Nucleus accumbens (tissue), 56 donors: Measurements from ENCODE around the gene UBXN1.
"Not testable (repeated sequence)": the region's sequence is repeated elsewhere in the genome, so short reads cannot be mapped to it uniquely, and the experiment has no call there.

Experiments
- DNase-seq, 56 donors: peaks; one replicate each; lab custom pipeline; 2025; lab: John Stamatoyannopoulos, UW

The UBXN1 gene

DNA sequence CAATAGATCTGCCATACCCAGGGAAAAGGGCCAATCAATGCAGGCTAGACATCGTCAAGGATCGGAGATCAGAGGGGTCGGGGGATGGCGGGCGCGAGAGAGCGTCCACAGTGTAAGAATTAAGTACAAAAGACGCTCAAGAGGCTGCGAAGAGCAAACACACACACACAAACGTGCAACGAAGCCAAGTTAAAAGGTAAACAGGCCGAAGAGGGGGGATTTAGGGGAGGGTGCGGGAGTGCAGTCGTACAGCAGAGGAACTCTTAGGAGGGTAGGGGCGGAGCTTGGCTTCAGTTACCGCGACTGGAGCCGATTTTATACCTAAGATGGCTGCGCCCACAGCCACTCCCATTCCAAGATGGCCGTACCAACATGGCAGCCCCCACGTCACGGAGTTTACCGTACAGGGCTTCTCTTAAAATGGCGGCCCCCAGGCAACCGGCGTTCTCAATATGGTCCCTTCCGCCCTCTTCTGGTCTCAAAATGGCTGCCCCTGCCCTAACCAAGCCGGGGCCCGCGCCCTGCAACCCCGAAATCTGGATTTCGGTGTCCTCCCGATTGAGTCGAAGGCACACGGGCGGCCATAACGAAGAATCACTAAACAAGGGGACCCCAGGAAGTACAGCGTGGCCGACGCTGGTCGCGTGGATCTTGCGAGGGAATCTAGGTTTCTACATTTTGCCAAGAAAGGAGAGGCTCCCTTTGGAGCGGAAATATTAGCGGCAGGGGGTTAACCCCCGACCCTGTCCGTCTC lies 30.6 kb upstream of the UBXN1 start:
- peak in 55 of 56 donors; percentile 74 to 98 (median 94) for DNase-seq

DNA sequence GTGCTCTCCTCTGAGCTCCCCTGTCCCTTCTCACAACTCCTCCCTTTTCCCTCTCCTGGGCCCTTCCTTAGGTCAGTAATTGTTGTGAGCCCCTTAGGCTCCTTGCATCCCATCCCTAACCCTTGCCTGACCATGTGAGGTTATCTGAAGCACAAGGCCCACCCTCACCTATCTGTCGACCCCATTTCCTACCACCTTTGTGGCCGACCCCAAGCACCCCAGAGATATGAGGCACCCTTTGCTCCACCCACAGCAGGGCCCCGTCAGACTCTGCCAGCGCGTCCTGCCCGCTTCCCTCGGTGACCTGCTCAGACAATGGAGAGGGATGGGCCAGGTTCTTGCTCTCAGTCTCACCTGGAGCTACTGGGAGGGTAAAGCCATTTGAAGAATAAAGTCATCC lies 29.9 kb upstream of the UBXN1 start:
- peak in 8 of 56 donors; percentile 26 to 64 (median 46) for DNase-seq

DNA sequence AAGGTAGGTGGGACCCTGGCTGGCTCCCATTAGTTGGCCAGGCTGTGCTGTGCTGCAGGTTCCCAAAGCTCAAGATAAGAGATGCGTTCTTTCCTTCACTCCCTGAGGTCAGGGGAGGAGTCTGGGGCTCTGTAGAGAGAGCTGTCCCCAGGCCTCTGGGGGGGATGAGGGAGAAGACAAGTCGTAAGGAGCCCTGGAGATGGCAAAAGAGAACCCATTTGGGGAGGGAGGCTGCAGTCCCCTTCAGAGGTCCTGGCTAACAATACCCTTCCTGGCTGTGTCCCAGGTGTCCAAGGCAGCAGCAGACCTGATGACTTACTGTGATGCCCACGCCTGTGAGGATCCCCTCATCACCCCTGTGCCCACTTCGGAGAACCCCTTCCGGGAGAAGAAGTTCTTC lies 29.5 kb upstream of the UBXN1 start:
- peak in 3 of 56 donors; percentile 10 to 26 (median 15) for DNase-seq

DNA sequence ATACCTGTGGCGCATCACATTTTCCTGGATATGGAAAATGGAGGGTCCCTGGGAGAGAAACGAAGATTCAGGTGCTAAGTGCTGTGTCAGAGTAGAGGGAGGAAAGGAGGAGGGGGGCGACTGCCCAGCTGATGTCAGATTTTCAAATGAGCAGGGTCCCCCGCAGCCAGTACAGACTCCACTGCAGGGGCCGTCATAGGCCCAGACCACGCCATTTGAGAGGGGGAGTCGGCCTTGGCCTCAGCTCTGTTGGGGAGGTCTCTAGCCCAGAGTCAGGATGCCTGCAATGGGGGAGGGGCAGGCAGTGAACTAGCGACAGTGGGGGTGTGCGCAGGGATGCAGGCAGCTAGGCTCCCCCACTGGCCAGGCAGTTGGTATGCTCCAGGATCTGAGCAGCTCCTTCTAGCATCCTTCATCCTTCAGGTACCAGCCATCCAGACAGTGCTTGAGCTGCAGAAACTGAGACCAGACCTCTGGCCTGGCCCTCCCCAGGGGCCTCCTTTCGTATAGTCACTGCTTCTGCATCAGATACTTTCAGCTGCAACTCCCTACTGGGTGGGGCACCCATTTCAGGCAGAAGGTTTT lies 28.5 kb upstream of the UBXN1 start, which contains the start of the genes BSCL2 and GNG3:
TSS of gene BSCL2 (minus strand) at position 148 of the 585 bp plus-strand sequence. CDS start 229 bp downstream, outside the sequence.
TSS of gene GNG3 (plus strand) at position 400 of the 585 bp plus-strand sequence. CDS start 620 bp downstream, outside the sequence.
- DNase-seq, result peak in 55 of 56 donors; percentile 25 to 96 (median 80)

DNA sequence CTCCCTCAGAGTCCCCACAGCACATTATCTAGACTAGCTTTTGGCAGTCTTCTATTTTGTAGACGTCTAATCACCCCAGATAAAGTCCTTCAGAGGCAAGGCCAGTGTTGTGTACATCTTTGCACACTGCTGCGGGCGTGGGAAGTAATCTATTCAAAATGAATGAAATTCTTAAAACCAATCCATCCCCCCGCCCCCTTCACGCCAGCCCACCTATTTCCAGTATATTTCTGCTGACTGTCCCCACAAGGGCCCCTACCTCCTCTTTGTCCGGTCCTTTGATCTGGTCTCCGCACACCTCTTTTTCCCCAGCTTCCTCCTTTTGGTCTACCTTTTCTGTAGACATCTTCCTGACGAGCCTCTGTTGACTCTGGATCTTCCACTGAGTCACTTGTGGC lies 28.0 kb upstream of the UBXN1 start:
- DNase-seq, result peak in 3 of 56 donors; percentile 40 to 53 (median 42)

DNA sequence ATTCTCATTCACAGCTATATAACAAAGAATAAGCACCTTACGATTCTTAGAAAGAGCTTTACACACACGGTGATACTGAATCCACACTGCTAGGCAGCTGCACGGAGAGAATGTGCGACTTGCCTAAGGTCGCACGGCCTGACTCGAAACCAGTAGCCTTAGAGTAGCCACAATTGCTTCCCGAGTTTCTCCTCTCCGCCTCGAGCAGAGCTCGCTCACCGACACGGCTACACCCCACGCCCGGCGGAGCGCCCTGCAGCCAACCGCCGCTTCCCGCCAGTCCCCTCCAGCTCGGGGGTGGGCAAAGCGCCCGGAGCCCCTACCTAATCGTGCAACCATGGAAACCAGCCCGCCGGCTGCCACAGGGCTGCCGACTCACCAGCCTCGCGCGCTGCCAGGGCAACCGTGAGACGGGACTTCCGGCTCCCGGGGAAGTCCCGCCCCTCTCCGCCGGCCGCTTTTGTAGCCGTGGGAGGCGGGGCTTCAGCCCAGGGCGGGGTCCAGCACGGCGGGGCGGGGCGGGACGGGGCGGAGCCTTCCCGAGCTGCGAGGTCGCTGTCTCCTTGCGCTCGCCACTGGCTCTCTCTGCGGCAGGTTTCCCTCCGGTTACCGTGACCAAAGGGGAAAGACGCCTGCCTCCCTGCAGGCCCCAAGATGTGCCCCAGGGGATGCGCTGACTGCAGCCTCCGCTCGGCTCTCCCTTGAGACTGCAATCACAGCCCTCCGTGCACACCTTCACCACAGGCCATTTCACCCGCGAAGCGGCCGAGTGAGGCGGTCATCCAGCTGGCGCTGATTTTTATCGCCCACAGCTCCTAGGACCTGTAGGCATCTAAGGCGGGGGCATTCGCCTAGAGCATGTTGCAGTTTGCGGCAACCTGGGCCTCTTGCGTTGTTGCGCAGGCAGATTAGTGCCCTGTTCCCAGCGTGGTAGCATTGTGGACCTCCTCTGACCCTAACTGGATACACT lies 27.3 kb upstream of the UBXN1 start:
- DNase-seq, result peak; percentile 61 to 98 (median 92)

DNA sequence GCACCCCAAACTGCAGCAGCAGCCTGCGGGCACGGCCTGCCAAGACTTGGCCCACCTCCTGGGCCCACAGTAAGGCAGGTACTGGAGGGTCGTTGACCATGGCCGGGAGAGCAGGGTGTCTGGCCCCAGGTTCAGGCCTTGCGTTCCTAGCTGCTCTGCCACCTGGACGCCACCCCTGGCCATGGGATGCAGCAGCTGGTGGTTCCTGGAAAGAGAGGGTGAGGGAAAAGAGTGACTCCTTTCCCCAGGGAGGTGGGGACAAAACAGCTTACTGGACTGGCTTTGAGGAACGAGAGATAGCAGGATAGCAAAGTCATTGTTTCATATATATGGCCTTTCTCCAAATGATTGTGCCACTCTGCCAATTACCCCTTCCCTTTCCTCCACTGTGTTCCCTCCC lies 26.5 kb upstream of the UBXN1 start:
- no peak for DNase-seq

DNA sequence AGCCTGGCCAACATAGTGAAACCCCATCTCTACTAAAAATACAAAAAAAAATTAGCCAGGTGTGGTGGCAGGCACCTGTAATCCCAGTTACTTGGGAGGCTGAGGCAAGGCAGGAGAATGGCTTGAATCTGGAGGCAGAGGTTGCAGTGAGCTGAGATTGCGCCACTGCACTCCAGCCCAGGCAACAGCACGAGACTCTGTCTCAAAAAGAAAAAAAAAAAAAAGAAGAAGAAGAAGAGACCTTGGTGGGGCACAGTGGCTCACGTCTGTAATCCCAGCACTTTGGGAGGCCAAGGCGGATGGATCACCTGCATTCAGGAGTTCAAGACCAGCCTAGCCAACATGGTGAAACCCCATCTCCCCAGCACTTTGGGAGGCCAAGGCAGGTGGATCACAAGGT lies 25.0 kb upstream of the UBXN1 start:
- DNase-seq, result not testable (repeated sequence)

DNA sequence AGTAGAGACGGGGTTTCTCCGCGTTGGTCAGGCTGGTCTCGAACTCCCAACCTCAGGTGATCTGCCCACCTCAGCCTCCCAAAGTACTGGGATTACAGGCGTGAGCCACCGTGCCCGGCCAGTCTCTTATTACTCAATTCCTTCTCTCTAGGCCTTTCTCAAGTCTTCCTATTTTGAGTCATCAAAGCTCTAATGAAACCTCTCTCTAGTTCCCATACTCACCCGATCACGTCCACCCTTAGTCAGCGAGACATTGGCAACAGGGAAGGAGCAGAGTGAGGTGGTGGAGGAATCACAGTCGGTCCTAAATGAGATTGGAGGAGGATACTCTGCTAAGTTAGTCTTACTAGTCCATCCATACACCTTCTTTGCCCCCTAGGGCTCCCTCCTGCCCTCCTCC lies 23.4 kb upstream of the UBXN1 start:
- DNase-seq, result no peak

DNA sequence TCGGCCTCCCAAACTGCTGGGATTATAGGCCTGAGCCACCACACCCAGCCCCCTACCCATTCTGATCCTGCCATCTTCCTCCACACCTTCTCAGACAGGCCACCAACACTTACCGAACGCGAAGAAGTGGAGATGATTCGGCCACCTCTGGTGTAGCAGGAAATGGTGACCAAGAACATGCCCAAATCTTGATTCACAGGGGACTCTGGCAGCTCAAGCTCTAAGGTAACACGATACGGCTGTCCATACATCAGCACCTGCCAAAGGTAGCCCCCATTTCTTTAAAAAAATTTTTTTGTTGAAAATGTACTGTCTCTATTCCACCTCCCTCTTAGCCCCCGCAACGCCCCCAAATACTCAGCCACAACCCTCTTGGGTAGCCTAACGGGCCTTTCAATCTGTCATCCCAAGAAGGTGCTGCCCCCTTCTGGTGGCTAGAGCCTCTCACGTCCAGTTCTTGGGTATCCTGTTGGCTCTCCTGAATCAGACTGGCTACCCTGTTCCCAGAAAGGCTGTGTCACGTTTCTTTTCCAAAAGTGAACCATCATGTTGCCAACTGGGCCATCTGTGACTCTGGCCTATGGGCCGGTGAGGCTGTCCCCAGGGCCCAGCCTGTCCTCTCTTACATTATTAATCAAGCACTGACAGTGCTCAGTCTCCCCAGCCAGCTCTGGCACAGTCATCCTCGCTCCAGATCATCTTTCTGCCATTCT lies 15.7 kb upstream of the UBXN1 start:
- DNase-seq, result peak in 47 of 56 donors; percentile 2 to 77 (median 38)

DNA sequence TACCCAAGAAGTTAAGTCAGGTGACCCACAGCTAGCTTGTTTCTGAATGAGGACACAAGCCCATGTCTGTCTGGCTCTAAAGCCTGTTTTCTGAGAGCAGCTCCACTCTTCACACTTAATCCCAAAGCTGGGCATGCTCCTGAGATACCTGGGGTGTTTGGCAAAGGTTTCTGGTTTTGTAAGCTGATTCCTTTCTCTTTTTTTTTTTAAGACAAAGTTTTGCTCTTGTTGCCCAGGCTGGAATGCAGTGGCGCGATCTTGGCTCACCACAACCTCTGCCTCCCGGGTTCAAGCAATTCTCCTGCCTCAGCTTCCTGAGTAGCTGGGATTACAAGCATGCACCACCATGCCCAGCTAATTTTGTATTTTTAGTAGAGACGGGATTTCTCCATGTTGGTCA lies 14.8 kb upstream of the UBXN1 start:
- DNase-seq, result not testable (repeated sequence)

DNA sequence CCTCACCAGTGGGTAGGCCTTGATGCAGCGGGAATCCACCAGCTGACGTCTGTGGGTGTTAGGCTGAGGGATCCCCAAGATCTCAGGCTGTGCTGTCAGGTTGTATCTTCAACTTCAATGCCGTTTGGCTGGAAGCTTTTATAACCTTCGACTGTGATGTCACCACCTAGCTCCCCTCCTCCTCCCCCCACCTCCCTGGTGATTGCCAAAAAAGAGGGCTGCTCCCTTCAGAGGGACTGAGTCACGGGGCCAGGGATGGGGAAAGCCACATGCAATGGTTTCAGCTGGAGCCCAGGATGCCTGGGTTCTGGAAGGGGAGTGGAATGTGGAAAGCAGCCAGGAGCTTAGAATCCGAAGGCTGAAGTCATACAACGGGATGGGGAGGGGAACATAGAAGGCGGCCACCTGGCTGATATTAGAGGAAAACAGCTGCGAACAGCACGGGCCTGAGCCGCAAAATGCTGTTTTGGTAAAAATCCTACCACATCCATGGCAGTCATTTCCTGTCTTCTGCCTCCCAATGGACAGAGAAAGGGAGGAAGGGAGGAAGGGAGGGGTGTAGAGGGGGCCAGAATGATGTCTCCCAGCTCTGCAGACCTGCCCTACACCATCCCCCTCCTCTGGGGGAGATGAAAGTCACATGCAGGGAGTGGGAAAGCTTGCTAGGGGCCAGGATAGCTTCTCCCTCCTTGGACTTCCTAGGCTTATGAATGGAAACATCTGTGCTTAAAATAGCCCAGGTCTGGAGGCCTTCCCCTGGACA lies 10.7 kb upstream of the UBXN1 start, which contains the start of gene LRRN4CL:
TSS of gene LRRN4CL (minus strand) at position 110 of the 763 bp plus-strand sequence. CDS start 1,022 bp downstream, outside the sequence.
- DNase-seq, result peak in 32 of 56 donors; percentile 7 to 75 (median 38)

DNA sequence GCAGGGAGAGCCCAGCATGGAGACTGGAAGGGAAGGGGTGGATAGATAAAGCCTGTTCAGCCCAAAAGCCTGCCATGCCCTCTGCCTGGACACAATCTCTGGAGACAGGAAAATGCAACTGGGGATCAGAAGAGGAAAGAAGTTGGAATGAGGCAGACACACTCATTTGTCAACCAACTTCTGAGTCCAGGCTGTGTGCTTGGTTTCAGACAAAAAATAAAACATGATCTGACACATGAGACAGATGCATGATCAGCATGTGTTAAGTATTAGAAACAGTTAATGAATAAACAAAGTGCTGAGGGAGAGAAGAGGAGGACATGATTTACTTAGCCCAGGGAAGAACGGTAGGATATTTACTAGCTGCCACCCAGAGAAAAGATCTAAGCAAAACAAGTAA lies 9.6 kb upstream of the UBXN1 start:
- DNase-seq, result no peak

DNA sequence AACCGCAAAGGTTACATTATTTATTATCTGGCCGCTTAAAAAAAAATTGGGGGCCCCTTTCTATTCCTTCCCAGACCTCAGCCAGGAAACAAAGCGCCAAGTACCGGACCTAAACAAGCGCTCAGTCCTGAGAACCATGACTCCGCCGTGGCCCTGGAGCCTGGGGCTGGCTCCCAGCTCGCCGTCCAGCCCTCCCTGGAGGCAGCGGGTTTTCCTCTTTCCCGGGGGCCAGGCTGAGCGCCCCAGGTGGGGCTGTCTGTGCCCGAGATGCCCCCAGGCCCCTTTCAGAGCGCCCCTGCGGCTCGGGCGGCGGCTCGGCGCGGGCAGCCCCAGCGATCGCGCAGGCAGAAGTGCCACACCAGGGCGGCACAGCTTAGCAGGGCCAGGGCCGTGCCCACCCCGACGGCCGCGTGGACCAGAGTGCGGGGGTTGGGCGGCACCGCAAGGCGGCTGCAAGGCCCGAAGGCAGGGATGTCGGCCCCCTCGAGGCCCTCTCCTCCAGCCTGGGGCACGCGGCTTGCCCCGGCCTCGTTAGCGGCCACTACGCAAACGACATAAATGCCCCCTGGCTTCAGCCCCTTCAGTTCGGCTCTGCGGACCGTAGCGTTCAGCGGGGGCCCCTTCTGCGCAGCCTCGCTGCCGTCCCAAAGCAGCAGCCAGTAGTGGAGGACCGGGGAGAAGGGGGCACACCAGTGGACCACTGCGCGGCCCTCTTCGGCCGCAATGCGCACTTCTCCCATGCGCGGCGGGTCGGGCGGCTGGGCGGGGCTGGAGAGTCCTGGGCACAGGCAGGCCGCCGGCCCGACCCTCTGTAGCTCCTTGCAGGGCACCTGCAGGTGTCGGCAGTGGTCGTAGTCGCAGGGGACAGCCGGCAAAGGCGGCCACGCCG lies 8.9 kb upstream of the UBXN1 start:
- no peak for DNase-seq

DNA sequence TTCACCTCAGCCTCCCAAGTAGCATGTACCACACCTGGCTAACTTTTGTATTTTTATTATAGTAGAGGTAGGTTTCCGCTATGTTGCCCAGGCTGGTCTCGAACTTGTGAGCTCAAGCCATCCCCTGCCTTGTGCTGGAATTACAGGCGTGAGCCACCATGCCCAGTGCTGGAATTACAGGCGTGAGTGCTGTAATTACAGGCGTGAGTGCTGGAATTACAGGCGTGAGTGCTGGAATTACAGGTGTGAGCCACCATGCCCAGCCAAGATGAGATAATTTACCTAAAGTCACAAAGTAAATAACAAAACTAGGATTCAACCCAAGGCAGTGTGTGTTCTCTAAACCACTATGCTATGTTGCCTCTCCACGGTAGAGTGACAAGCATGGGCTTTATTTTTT lies 3.6 kb upstream of the UBXN1 start:
- no peak for DNase-seq

DNA sequence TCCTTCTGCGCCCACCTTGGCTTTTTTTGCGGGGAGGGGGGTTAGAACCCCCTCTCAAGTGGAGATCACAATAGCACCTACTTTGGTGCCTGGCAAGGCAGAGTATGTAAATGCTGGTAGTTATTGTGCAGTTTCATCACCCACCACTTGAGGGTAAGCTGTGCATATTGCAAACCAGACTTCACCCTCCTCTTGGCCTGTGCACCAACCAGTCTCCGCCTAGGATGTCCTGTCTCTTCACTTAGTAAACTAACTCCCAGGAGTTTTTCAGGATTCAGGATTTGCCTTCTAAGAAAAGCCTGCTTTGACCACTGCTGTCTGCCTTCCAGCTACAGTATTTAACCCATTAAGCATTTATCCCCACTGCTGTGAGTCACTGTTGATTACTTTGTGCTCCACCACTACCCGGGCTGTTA lies 2.0 kb upstream of the UBXN1 start:
- no peak for DNase-seq

DNA sequence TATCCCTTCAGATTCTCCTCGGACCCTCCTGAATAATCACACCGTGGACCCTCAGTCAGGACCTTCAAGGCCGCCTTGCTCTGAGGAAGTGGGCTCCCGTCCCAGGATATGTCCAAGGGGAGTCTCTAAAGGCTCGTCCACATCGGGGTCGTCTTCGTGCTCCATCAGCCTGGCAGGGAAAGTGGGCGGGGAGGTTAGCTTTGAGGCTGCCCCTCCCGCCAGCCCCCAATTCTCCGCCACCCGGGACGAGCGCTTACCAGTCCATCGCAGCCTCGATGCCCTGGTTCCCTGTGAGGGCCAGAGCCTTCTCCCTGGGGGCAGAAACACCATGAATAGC lies 472 bp downstream of the UBXN1 start:
- no peak for DNase-seq

DNA sequence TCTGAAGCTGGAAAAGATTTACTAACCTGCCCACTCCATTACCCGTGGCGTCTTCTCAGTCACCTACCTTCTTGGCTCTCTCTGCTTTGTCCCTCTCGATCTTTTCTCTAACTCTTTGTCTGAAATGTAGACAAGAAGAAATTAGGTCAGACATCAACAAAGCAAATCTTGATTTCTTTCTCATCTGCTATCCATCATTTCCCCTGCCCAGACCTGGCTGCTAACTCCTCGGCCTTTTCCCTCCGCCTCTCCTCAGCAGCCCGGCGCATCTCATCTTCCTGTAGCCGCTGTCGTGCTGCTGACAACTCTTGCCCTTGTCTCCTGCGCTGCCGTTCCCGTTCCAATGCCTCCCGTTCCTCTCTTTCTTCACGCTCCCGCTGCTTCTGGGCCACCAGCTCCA lies 1.2 kb downstream of the UBXN1 start:
- DNase-seq, result no peak
